Measurements from ENCODE around the gene CEP350.

DNA sequence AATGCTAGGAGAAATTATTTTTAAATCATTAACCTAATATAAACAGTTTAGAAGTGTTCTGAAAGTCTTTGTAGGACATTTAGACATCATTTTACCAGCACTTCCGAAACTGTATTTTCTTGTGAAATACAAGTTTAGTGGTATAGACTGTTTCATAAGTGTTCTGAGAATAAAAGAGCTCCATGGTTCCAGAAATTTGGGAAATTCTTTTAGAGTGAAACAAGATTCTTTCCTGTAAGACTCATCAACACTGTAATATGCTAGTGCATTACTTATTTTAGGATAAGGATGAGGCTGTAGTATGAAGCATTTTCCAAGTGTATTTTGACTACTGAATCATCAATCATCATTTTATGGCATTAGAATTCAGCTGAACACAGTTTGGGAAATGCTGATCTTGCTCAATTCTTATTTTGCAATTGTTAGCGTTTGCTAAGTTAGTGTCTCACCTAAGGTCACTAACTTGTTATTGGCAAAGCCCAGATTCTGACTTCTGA is 73.4 kb downstream of the CEP350 start:
- TF ChIP-seq POLR2AphosphoS5 (IDR thresholded peaks at IDR 0.05; ENCODE audit: borderline replicate concordance, low read depth, low read length) (no peak), EZH2 (IDR thresholded peaks at IDR 0.05) (no peak)
